Ascending aorta (tissue), 2 donors: Measurements from ENCODE around the gene XPO6. TPM values are rescaled to one million over a fixed set of nuclear protein-coding genes. Genes with fewer than 3 reads are reported as not detected.

Source experiments
- DNase-seq, 2 donors: peaks; one replicate each; pipeline ENCODE4 v3.0.0-alpha.2; 2019; ENCODE audit warnings: low spot score in 2 of 2
- H3K27ac ChIP-seq, 2 donors: fragments of 200-600 bp; sonication (generic); one replicate each; pipeline ENCODE4 v1.5.1; 2016 to 2017; ENCODE audit warnings: mild to moderate bottlenecking in 1 of 2
- H3K27me3 ChIP-seq: fragments of 200-600 bp; sonication (generic); one replicate; pipeline ENCODE4 v1.5.1; 2017
- H3K36me3 ChIP-seq, 2 donors: fragments of 200-600 bp; sonication (generic); one replicate each; pipeline ENCODE4 v1.5.1; 2016
- H3K4me1 ChIP-seq, 2 donors: fragments of 200-600 bp; sonication (generic); one replicate each; pipeline ENCODE4 v1.5.1; 2016 to 2017; ENCODE audit warnings: mild to moderate bottlenecking in 1 of 2
- H3K4me3 ChIP-seq, 2 donors: fragments of 200-600 bp; sonication (generic); one replicate each; pipeline ENCODE4 v1.5.1; 2016 to 2017; ENCODE audit warnings: mild to moderate bottlenecking in 1 of 2
- H3K9me3 ChIP-seq, 2 donors: fragments of 200-600 bp; sonication (generic); one replicate each; pipeline ENCODE4 v1.5.1; 2016
- CTCF ChIP-seq, 3 experiments: fragments of 200-600 bp in 2 of 3; fragments of 450-650 bp in 1 of 3; sonication (generic) in 2 of 3; IDR thresholded peaks; one replicate each; pipeline ENCODE4 v1.5.1; 2016 to 2019; ENCODE audit warnings: antibody characterized with exemption in 3 of 3, mild to moderate bottlenecking in 1 of 3, moderate library complexity in 1 of 3
- intact Hi-C: fragments of 100-400 bp; cut with DNase I; formaldehyde crosslinking; loops from one replicate; pipeline ENCODE4 v1.15.1; 2023
- total RNA-seq: library from RNA; depleted of rRNA; stranded (reverse); fragments of >200 nt; gene quantifications from one replicate; pipeline ENCODE4 v1.1.0, GENCODE V29; 2016

The XPO6 gene
- total RNA-seq, 1 donor from 2014 or later, result 180 TPM

GRCh38 chr16:28149011-28149888, 62.5 kb downstream of the XPO6 start:
- Histone ChIP-seq H3K27ac (no peak overlapping the region), H3K4me1 (no peaks in the 10 kb centered on the region), H3K27me3 (no peaks in the 10 kb centered on the region), H3K36me3 (peaks cover 28 to 72% of the 10 kb centered on the region in 2 donors), H3K4me3 (no peak overlapping the region), H3K9me3 (no peaks in the 10 kb centered on the region)
- no peak for DNase-seq
- no peak for TF ChIP-seq CTCF (IDR thresholded peaks at IDR 0.05)
- intact Hi-C loops, result no loop called here

GRCh38 chr16:28146536-28146935, 65.2 kb downstream of the XPO6 start:
- Histone ChIP-seq H3K9me3 (no peaks in the 10 kb centered on the region), H3K27ac (peak overlapping the region in 1 of 2 donors; percentile 17), H3K4me1 (peaks cover 0 to 6% of the 10 kb centered on the region in 2 donors), H3K36me3 (peaks cover 18 to 52% of the 10 kb centered on the region in 2 donors), H3K4me3 (no peak overlapping the region), H3K27me3 (no peaks in the 10 kb centered on the region)
- no peak for DNase-seq
- TF ChIP-seq CTCF (IDR thresholded peaks at IDR 0.05), result no peak
- intact Hi-C loops, result no loop called here

GRCh38 chr16:28145796-28146195, 66.0 kb downstream of the XPO6 start:
- no peaks in the 10 kb centered on the region for H3K9me3 ChIP-seq
- H3K36me3 ChIP-seq, result peaks cover 17 to 45% of the 10 kb centered on the region in 2 donors
- no peaks in the 10 kb centered on the region for H3K27me3 ChIP-seq
- TF ChIP-seq CTCF (IDR thresholded peaks at IDR 0.05), result no peak
- intact Hi-C loops, result no loop called here
- H3K4me3 ChIP-seq, result no peak overlapping the region
- H3K4me1 ChIP-seq, result peaks cover 0 to 6% of the 10 kb centered on the region in 2 donors
- no peak for DNase-seq
- peak overlapping the region; percentile 12 to 17 for H3K27ac ChIP-seq

- intact Hi-C loops, result no loop called here
- Histone ChIP-seq H3K9me3 (no peaks in the 10 kb centered on the region), H3K4me3 (no peak overlapping the region), H3K27ac (peak overlapping the region in 1 of 2 donors; percentile 19), H3K4me1 (peaks cover 0 to 6% of the 10 kb centered on the region in 2 donors), H3K36me3 (peaks cover 0 to 14% of the 10 kb centered on the region in 2 donors), H3K27me3 (no peaks in the 10 kb centered on the region)
- DNase-seq, result no peak
- no peak for TF ChIP-seq CTCF (IDR thresholded peaks at IDR 0.05)
Measured at GRCh38 chr16:28140788-28141618, 70.8 kb downstream of the XPO6 start.

GRCh38 chr16:28139530-28139929, 72.2 kb downstream of the XPO6 start:
- no peak for TF ChIP-seq CTCF (IDR thresholded peaks at IDR 0.05)
- H3K9me3 ChIP-seq, result no peaks in the 10 kb centered on the region
- intact Hi-C loops, result no loop called here
- H3K4me1 ChIP-seq, result peaks cover 0 to 6% of the 10 kb centered on the region in 2 donors
- H3K27ac ChIP-seq, result no peak overlapping the region
- H3K4me3 ChIP-seq, result no peak overlapping the region
- H3K36me3 ChIP-seq, result peaks cover 11 to 24% of the 10 kb centered on the region in 2 donors
- no peaks in the 10 kb centered on the region for H3K27me3 ChIP-seq
- no peak for DNase-seq
